A673 (cell line): ENCODE data around the gene RPE. TPM values are rescaled to one million over a fixed set of nuclear protein-coding genes. Genes with fewer than 3 reads are reported as not detected.

Experiments
- BruUV-seq: library from RNA; stranded (reverse); fragments of 400-500 nt; replicated peaks from 2 replicates; lab custom pipeline; 2021; lab: Mats Ljungman, UMichigan
- CTCF ChIA-PET: fragments of 300-600 bp; sonication (Branson Sonifier 250); formaldehyde crosslinking; loops from one replicate; lab custom pipeline; 2022; ENCODE audit warnings: antibody characterized with exemption; lab: Charles Lee
- POLR2A ChIA-PET: fragments of 300-600 bp; sonication (Branson Sonifier 250); formaldehyde crosslinking; loops from one replicate; lab custom pipeline; 2022; ENCODE audit warnings: antibody characterized with exemption; ENCODE audit not compliant: low non-redundant PET; lab: Charles Lee
- DNase-seq: peaks from one replicate; pipeline ENCODE4 v3.0.0-alpha.2; 2015; ENCODE audit warnings: low spot score
- H3K27ac ChIP-seq: fragments of 200-600 bp; sonication (generic); 2 replicates; pipeline ENCODE4 v1.5.1; 2016; ENCODE audit warnings: mixed run types, low read depth, mild to moderate bottlenecking, mixed read lengths, antibody characterized with exemption, low read length; ENCODE audit not compliant: poor library complexity, severe bottlenecking
- H3K27me3 ChIP-seq: fragments of 200-600 bp; sonication (generic); replicated peaks from 2 replicates; pipeline ENCODE4 v1.6.1; 2017; ENCODE audit warnings: mixed run types, low read depth, mild to moderate bottlenecking, mixed read lengths, antibody characterized with exemption, low read length; ENCODE audit not compliant: insufficient read depth, poor library complexity
- H3K36me3 ChIP-seq: fragments of 200-600 bp; sonication (generic); 2 replicates; pipeline ENCODE4 v1.6.1; 2016; ENCODE audit warnings: mixed run types, mild to moderate bottlenecking, mixed read lengths, antibody characterized with exemption, low read length; ENCODE audit not compliant: insufficient read depth, poor library complexity, severe bottlenecking
- H3K4me1 ChIP-seq: fragments of 200-600 bp; sonication (generic); 2 replicates; pipeline ENCODE4 v1.6.1; 2017; ENCODE audit warnings: mixed run types, mild to moderate bottlenecking, mixed read lengths, antibody characterized with exemption, low read length; ENCODE audit not compliant: insufficient read depth, poor library complexity, severe bottlenecking
- H3K4me3 ChIP-seq: fragments of 200-600 bp; sonication (generic); 2 replicates; pipeline ENCODE4 v1.5.1; 2016; ENCODE audit warnings: low read depth, mixed run types, mild to moderate bottlenecking, mixed read lengths, low read length; ENCODE audit not compliant: poor library complexity, severe bottlenecking
- H3K9me3 ChIP-seq: fragments of 200-600 bp; sonication (generic); 2 replicates; pipeline ENCODE4 v1.6.1; 2016; ENCODE audit warnings: mixed run types, low read depth, mild to moderate bottlenecking, mixed read lengths, antibody characterized with exemption, low read length; ENCODE audit not compliant: poor library complexity, severe bottlenecking
- CTCF ChIP-seq: fragments of 300-800, 200-600 bp; sonication (generic); conservative IDR thresholded peaks from 2 replicates; pipeline ENCODE4 v1.5.1; 2017; ENCODE audit warnings: low read depth, mild to moderate bottlenecking, antibody characterized with exemption, low read length, moderate library complexity, mixed read lengths
- EZH2 ChIP-seq: fragments of 200-600 bp; sonication (generic); IDR thresholded peaks from 2 replicates; pipeline ENCODE4 v1.6.1; 2017; ENCODE audit warnings: borderline replicate concordance, low read depth, mild to moderate bottlenecking, mixed read lengths, antibody characterized with exemption, low read length; ENCODE audit not compliant: poor library complexity, severe bottlenecking
- intact Hi-C: fragments of 100-400 bp; cut with micrococcal nuclease; formaldehyde crosslinking; loops from one replicate; pipeline ENCODE4 v1.10.0; 2022; ENCODE audit not compliant: unreplicated experiment
- total RNA-seq: library from RNA; stranded (reverse); gene quantifications from 2 replicates; pipeline ENCODE4 v1.2.3, GENCODE V29; 2021

Gene RPE
- total RNA-seq, 1 experiment from 2014 or later, result 78.5 TPM

GRCh38 chr2:209973328-209973727 lies 29.1 kb upstream of the RPE start:
- TF ChIP-seq CTCF, result no peak
- H3K4me1 ChIP-seq, result no peaks in the 10 kb centered on the region
- no TSS peak for BruUV-seq
- H3K27ac ChIP-seq, result no peak overlapping the region
- H3K9me3 ChIP-seq, result no peaks in the 10 kb centered on the region
- POLR2A ChIA-PET, result no interaction called here
- CTCF ChIA-PET, result no interaction called here
- H3K36me3 ChIP-seq, result no peaks in the 10 kb centered on the region
- intact Hi-C loops, result loop anchor here (10.0 kb wide), 1 partner anchor 421 kb away; no protein-coding TSS in a partner anchor
- no peak overlapping the region for H3K4me3 ChIP-seq
- DNase-seq, result no peak
- H3K27me3 ChIP-seq, result no peaks in the 10 kb centered on the region

GRCh38 chr2:209974576-209974975 lies 27.9 kb upstream of the RPE start:
- intact Hi-C loops, result loop anchor here (10.0 kb wide), 1 partner anchor 420 kb away; no protein-coding TSS in a partner anchor
- Histone ChIP-seq H3K9me3 (no peaks in the 10 kb centered on the region), H3K4me3 (no peak overlapping the region), H3K4me1 (no peaks in the 10 kb centered on the region), H3K27ac (no peak overlapping the region), H3K36me3 (no peaks in the 10 kb centered on the region), H3K27me3 (no peaks in the 10 kb centered on the region)
- ChIA-PET CTCF (no interaction called here), POLR2A (no interaction called here)
- TF ChIP-seq CTCF (no peak), EZH2 (no peak)
- no TSS peak for BruUV-seq
- no peak for DNase-seq

- H3K4me1 ChIP-seq, result no peaks in the 10 kb centered on the region
- H3K36me3 ChIP-seq, result no peaks in the 10 kb centered on the region
- no peak overlapping the region for H3K4me3 ChIP-seq
- no TSS peak for BruUV-seq
- H3K9me3 ChIP-seq, result no peaks in the 10 kb centered on the region
- no peak for DNase-seq
- ChIA-PET CTCF (no interaction called here), POLR2A (interaction anchor here (0.6 kb wide), 1 partner anchor 268 kb away, joined by 3 read pairs; no protein-coding TSS in a partner anchor)
- no peaks in the 10 kb centered on the region for H3K27me3 ChIP-seq
- intact Hi-C loops, result loop anchor here (1.0 to 10.0 kb wide), 2 partner anchors 218 to 418 kb away; no protein-coding TSS in a partner anchor
- no peak overlapping the region for H3K27ac ChIP-seq
- TF ChIP-seq EZH2 (no peak), CTCF (no peak)
These were observed 25.6 kb upstream of the RPE start for GRCh38 chr2:209976698-209977385.
